IPS-11a (cell line): ENCODE results near the gene FBRS.
A peak's percentile ranks its signal among the peaks of the same experiment; 100 is the strongest.

Experiments used
- H3K4me3 ChIP-seq: one replicate; pipeline ENCODE4 v1.5.1; 2013; ENCODE audit warnings: low read depth, low read length, control low read depth

The FBRS gene

DNA sequence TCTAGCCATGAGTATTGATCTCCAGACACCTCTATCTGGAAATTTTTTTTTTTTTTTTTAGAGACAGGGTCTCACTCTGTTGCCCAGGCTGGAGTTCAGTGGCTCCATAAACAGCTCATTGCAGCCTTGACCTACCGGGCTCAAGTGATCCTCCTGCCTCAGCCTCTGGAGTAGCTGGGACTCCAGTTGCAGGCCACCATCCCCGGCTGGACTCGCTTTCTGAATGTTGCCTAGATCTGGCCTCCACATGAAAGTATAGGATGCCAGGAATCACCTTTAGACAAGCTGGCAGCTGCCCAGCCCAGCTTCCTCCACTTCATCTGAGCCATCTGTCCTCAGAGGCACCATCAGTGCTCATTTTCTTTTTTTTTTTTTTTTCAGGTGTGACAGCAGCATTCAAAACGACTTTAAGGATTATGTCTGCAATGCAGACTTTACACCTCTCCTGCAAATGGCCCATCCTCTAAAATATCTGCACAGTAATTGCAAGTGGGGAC, 13.8 kb upstream of the FBRS start:
- H3K4me3 ChIP-seq = no peak overlapping the region

DNA sequence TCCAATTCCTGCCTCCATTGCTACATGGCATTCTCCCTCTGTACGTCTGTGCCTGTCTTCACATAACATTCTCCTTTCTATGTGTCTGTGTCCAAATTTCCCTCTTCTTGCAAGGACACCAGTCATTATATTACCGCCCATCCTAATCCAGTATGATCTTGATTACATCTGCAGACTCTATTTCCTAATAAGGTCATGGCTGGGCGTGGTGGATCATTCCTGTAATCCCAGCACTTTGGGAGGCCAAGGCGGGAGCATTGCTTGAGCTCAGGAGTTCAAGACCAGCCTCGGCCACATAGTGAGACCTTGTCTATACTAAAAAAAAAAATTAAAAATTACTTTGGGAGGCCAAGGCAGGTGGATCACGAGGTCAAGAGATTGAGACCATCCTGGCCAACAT, 12.5 kb upstream of the FBRS start:
- H3K4me3 ChIP-seq = no peak overlapping the region

DNA sequence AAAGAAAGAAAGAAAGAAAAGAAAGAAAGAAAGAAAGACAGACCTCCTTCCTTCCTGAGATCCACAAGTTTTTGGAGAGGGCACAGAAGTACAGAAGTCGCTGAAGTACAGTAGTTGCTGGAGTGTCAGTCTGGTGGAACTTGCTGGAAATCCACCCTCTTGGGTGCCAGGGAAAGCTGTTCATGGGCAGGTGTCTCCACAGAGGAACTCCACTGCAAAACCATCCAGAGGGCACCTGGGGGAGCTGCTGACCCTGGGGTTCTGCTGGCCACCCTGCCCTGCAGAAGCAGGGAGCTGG, 11.0 kb upstream of the FBRS start:
- no peak overlapping the region for H3K4me3 ChIP-seq

DNA sequence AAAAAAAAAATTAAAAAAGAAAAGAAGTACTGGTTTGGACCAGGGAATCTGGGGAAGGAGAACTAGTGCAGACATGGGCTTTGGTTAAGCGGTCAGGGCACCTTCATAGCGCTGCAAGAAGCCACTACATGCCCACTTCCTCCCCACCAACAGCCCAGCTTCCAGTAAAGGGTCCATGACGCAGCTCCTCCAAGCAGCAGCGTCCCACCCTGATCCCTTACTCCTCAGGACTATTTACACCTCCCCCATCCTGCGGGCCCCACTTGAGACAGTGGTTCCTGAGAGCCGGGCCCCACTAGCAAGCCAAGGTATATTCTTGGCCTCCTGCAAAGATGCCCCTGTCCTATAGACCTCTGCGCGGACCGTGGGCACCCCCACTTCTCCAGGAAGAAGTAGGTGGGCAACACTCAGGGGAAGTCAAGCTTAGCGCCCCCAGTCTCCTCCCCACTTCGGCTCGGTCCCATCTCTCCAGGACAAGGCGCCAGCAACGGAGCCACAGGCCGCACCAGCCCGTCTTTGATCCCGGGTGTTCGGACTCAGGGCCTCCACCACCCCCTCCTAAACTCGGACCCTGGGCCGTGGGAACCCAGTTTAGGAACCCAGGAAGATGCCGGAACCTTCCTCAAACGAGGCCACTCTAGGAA, 8.4 kb upstream of the FBRS start:
- no peak overlapping the region for H3K4me3 ChIP-seq

DNA sequence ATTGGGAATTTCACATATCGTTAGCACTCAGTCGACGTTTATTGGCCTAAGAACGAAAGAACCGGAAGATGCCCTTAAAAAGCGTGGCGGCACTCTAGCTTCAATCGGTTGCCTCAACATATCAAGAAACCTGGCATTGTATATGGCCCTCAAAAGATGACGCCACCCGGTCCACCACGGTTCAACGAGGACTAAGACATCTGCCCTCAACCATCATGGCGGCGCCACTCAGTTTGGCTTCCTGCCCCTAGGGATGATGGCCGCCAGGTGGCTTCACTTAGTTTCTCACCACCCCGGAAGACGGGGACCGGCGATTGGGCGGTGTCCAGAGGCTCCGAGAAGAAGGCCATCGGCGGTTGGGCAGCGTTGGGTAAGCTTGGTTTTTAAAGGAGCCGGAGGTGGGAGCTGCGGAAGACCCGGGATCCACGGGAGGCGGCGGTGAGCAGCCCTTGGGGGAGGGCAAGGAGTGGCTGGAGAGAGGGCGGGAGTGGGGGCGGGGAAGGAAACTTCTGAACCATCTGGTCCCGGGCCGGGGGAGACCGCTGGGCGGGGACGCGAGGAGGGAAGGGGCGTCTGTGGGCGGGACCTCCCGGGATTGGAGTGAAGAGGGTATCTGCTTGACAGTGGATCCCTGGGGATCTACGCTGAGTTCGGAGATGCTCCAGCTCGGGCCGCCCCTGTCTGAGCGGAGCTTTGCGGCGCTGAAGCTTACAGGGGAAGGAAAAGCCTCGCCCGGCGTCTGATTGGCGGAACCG, 7.7 kb upstream of the FBRS start, which contains the start of gene PRR14:
Gene PRR14, plus strand, starts transcription at position 592 of the 755 bp plus-strand sequence. CDS start 686 bp downstream, outside the sequence.
- H3K4me3 ChIP-seq = peak within 1 kb of the TSS; percentile 55

DNA sequence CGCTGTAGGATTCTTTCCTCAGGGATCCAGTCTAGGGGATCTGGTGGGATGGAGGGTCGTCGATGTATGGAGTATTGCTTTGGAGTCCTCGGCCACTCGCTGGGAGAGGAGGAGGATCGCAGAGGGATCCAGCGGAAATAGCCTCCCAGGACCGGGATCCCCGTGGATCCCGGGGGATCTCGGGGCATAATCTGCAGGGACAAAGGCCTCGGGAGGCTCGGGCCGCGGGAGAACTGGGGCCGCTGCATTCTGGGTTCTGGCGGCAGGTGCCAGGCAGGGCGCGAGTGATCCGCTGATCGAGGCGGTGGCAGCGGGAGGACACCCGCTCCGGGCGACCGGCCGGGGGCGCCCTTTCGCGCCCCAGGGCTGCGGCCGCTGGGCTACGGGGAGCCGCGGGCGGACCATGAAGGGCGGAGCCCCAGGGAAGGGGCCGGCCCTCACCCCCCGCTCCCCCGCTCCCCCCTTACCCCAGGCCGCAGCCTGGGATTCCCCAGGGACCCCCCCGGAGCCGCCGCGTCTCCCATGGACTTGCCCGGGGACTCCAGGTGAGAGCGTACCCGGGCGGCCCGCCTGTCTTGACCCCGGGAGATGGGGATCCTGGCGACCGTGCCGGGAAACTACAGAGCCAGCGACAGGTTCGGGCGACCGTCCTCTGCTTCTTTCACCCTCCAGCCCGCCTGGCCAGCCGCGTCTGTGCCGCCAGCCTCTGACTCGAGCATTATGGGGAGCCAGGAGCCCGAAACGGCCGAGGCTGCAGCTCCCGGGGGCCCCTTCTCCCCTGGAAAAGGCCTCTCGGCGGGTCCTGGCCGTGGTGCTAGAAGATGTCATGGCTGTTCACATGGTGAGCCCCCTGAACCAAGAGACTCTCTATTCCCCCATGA, 6.9 kb upstream of the FBRS start:
- H3K4me3 ChIP-seq = peak overlapping the region; percentile 55

DNA sequence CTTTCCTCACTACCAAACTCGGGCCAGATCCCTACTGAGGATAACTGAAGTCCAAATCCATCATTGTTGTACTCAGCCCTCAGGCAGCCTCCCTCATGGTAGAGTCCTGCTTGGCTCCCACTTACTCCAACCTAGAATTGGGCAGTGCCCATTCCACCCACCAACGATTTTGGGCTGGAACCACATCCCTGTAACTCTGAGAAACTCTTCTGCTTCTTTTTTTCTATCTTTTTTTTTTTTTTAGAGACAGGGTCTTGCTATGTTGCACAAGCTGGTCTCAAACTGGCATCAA, 6.3 kb upstream of the FBRS start:
- peak overlapping the region; percentile 34 for H3K4me3 ChIP-seq

DNA sequence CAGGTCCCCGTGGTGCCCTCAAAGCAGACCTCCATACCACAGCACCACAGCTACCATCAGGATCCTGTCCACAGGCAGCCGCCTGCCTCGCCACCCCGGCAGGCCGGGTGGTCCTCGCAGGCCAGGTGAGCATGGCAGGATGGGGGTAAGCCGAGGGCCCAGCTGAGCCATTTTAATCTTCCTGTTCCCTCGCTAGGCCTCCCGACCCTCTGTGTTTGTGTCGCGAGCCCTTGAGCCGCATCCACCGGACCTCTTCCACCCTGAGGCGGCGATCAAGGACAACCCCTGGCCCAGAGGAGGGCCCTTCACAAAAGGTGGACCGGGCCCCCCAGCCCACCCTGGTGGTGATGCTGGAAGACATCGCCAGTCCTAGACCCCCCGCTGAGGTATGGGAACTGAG, 5.5 kb upstream of the FBRS start:
- H3K4me3 ChIP-seq = no peak overlapping the region

DNA sequence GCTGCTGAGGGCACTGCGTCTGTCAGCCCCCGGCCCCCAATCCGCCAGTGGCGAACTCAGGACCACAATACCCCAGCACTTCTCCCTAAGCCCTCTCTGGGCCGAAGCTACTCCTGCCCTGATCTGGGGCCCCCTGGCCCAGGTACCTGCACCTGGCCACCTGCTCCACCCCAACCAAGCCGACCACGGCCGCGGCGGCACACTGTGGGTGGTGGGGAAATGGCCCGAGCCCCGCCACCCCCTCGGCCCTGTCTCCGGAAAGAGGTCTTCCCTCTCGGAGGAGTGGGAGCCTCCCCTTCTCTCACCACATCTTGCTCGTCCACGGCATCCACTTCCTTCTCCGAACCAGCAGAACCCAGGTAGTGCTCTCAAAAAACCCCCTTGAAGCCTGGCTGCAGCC, 3.4 kb upstream of the FBRS start:
- H3K4me3 ChIP-seq = no peak overlapping the region

DNA sequence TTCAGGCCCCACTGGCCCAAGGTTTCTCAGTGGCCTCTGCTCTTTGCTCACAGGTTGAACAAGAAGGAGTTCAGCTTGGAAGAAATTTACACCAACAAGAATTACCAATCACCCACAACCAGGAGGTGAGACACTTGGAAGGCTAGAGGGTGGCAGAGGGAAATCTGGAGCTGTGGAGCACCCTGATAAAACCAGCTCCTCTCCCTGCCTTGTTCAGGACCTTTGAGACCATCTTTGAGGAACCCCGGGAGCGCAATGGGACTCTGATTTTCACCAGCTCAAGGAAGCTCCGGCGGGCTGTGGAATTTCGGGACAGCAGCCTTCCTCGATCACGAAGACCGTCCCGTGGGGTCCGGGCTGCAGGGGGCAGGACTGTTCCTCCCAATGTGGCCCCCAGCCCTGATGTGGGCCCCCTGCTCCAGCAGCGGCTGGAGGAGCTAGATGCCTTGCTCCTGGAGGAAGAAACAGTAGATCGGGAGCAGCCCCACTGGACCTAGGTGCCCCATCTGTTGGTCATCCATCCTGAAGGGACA, 2.4 kb upstream of the FBRS start:
- H3K4me3 ChIP-seq = no peak overlapping the region

DNA sequence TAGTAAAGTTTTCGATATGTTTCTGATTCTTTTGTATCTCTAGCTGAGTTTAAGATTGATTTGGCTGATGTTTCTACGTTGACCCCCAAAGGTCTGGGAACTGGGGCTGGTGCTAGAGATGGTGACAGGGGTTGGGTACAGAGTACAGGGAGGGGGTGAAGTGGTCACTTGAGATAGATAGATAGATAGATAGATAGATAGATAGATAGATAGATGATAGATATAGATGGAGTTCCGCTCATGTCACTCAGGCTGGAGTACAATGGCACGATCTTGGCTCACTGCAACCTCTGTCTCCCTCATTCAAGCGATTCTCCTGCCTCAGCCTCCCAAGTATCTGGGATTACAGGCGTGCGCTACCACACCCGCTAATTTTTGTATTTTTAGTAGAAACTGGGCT, 1.8 kb upstream of the FBRS start:
- H3K4me3 ChIP-seq = no peak overlapping the region

DNA sequence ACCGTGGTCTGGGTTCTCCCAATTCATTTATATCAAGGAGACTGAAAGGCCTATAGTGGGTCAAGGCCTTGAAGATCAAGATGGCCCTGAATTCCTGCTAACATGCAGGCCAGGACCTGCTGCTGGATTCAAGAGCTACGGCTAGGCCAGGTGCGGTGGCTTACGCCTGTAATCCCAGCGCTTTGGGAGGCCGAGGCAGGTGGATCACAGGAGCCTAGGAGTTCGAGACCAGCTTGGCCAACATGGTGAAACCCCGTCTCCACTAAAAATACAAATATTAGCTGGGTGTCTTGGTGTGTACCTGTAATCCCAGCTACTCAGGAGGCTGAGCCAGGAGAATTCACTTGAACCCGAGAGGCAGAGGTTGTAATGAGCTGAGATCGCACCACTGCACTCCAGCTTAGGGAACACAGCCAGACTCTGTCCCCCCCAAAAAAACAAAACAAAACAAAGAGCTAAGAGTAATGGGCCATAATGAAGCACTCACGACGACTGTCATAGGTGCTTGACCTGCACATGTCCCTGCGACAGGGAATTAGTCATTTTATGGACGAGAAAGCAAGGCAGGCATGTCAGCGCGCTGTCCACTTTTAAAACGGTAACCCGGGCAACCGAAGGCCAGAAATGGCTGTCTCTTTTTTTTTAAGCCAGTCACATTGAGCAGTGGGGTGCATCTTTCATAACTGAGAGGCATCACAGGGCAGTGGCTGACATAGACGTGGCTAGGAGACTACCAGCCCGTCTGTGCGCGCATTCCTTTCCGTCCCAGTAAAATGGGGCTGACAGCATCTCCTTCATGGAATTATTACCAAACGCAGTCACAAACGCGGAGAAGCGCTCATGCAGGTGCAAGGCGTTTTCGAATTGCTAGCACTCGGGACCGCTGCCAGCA, 1.0 kb upstream of the FBRS start:
- H3K4me3 ChIP-seq = peak overlapping the region; percentile 33

DNA sequence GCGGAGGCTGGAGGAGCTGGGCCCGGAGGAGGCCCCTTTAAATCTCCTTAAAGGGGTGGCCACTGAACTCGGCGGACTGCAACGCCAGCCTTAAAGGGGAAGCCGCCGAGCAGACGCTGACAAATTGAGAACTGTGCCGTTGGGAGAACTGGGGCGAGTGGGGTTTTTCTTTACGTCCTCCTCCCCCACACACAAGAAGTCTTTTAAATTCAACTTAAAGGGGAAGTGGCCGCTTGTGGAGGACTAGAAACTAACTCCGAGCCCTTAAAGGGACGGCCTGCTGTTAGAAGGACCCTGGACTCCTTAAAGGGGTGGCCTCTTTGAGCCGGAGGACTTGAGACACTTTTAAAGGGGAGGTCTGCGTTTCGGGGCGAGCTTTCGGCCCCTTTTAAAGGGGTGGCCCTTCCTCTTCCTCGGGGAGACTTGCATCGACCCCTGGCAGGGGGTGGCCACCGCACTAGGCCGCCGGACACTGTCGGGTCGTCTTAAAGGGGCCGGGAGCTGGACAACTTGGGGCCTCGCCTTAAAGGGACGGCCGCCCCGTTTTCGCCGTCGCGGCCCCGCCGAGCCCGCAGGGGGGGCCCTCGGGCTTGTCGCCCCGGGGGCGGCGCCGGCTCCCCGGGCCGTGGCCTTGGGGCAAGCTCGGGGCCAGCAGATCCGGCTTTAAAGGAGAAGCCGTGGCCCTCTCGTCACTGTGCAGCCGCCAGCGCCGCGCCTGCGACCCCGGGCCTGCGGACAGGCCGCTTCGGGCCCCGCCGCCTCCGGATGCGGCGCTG, 688 bp downstream of the FBRS start:
- H3K4me3 ChIP-seq = peak overlapping the region; percentile 94

DNA sequence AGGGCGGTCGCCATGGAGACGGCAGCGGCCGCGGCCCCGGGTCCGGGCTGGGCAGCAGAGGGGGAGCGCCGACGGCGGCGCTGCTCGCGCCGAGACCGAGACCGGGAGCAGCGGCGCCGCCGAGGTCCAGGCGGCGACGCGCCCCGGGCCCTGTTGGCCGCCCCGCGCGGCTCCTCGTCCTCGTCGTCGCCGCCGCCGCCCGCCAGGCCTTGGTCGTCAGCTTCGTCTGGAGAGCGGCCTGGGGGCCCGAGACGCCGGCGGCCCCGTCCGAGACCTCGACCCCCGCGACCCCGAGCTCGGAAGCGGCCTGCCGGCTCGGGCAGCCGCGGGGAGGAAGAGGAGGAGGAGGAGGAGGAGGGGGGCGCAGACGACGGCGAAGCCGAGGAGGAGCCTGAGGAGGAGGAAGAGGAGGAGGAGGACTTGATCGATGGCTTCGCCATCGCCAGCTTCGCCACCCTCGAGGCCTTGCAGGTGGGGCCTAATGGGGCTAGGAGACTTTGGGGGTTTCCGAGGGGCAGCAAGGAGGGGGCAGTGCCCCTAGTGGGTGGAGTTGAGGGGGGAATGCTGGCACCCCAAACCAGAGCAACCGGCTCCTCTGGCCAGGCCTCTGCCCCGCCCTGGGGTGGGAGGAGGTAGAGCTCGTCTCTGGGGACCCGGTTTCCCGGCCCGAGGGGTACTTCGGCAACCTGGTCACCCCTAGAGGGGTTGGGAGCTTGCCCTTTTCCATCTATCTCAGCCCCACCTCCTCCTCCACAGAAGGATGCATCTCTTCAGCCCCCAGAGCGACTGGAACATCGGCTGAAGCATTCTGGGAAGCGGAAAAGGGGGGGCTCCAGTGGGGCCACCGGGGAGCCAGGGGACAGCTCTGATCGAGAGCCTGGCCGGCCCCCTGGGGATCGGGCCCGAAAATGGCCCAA, 1.5 kb downstream of the FBRS start:
- peak overlapping the region; percentile 94 for H3K4me3 ChIP-seq

DNA sequence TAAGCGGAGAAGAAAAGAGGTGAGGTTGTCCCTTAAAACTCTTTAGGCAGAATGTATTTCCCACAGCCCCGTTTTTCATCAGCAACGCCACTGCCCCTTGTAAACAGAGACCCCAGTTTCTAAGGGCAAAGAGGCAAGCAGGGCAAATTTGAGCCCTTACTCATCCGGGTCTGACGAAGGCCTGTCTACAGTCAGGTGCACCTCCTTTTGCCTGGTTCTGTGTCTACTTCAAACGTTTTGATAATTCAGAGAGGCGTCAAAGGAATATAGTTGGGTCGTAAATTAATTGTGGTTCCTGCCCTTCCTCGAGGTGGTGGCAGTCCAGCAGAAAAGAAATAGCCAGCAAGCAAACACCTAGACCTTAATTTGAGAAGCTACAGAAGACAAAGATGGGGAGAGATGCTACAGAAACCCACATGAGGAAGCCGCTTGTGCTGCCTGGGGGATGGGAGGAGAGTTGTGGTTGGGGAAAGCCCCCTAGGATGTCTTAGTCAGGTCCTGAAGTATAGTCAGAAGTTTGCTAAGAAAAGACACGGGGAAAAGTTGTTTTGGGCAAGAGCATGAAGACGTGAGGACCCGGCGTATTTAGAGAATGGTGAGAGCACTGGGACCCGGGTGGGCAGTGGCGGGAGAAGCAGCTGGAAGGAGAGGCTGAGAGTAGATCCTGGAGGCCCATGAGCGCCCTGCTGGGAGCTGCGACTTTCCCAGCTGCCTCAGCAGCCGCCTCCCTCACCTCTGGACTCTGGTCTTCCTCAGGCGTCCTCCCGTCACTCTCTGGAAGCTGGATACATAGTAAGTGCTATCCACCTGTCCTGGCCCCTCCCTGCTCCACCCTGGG, 2.4 kb downstream of the FBRS start:
- H3K4me3 ChIP-seq = no peak overlapping the region

DNA sequence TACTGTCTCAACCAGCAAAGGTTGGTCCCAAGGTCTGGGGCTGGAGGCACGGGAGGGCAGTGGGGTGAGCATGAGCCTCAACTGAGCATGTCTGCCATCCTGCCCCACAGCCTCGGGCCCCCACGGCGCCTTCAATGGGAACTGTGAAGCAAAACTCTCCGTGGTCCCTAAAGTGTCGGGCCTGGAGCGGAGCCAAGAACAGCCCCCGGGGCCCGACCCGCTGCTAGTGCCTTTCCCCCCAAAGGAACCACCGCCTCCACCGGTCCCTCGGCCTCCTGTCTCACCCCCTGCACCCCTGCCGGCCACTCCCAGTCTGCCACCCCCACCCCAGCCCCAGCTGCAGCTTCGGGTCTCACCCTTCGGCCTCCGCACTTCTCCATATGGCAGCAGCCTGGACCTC, 4.2 kb downstream of the FBRS start:
- no peak overlapping the region for H3K4me3 ChIP-seq

DNA sequence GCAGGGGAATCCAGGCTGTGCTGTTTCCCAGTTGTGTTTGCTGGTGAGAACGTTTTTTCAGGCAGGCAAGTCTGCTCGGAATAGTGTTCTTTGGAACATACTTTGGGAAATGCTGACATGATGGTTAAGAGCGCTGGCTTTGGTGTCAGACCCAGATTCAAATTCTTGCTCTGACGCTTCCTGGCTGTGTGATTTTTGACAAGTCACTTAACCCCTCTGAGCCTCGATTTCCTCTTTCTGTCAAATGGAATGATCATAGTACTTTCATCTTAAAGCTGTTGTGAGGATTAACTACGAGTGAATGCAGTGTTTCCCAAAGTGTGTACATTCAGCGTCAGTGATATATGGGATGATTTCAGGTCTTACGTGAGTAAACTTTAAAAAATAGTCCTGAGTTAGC, 4.8 kb downstream of the FBRS start:
- no peak overlapping the region for H3K4me3 ChIP-seq

DNA sequence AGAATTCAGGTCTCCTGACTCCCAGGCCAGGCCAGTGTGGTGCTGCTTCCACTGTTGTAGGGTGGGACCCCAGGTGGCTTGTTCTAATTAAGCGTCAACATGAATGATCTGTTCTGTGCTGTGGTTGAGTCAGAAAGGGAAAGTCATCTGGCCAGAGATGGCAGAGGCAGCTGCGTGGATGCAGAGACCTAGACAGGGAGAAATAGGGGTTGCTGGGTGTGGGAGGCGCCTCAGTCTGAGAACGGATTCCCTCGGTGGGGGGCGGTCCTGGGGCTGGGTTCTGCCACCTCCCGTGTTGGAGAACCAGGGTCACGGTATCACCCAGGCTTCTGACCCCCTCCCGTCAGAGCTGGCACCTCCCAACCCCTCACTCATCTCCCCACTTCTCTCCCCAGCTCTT, 5.6 kb downstream of the FBRS start:
- H3K4me3 ChIP-seq = no peak overlapping the region
